HG03558 (cell line): ENCODE measurements around the gene C2CD3.
"Not testable (repeated sequence)": the region's sequence is repeated elsewhere in the genome, so short reads cannot be mapped to it uniquely, and the experiment has no call there.

Experiments
- ATAC-seq: cut with Tn5 transposase; IDR thresholded peaks from one replicate; pipeline ENCODE4 v1.9.1; 2021; ENCODE audit warnings: moderate number of reproducible peaks; ENCODE audit not compliant: unreplicated experiment; ENCODE audit errors: extremely low read depth

C2CD3 gene

DNA sequence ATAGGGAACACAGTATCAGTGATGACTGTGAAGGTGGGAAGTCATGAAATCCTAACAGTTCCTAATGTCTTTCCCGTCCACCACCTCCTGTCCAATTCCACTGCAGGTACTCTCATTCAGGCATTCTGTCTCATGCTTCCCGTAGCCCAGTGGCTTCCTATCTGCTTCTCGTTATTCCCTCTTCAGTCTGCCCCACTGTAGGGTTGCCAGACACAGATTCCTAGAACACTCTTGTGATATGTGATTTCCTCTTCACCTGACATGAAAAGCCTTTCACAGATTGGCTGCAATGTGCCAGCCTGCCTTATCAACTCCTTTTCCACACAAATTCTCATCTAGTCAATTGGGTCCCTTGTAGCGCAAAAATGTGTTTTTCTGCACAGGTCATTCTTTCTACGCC, 49.0 kb downstream of the C2CD3 start:
- no peak for ATAC-seq

- ATAC-seq, result not testable (repeated sequence)
Observed at GRCh38 chr11:74120260-74121035, 50.4 kb downstream of the C2CD3 start.

GRCh38 chr11:74116719-74117118, 54.1 kb downstream of the C2CD3 start:
- no peak for ATAC-seq

DNA sequence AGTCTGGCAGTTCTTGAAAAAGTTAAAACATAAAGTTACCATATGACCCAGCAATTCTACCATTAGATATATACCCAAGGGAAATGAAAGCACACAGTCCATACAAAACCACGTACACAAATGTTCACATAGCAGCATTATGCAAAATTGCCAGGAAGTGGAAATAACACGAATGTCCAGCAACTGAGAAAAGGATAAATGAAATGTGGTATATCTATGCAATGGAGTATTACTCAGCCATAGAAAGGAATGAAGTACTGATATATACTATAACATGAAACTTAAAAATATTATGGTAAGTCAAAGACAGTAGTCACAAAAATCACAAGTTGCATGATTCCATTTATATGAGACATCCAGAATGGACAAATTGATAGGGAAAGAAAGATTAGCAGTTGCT, 57.9 kb downstream of the C2CD3 start:
- no peak for ATAC-seq

DNA sequence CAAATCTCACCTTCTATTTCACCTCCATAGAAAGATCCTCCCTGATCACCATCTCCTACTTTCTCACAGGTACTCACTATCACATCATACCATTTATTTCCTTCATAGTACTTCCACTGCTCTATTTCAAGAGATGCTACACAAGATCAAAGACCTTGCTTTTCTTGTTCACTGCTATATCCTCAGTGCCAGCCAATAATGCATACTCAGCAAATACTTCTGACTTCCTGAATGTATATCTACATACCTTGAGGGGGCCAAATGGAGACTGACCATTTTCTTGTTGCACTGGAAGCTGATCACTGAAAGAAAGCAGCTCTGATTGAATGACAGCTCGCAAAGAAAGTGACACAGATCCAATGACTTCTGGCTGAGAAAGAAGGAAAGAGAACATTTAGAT, 64.7 kb downstream of the C2CD3 start:
- no peak for ATAC-seq

DNA sequence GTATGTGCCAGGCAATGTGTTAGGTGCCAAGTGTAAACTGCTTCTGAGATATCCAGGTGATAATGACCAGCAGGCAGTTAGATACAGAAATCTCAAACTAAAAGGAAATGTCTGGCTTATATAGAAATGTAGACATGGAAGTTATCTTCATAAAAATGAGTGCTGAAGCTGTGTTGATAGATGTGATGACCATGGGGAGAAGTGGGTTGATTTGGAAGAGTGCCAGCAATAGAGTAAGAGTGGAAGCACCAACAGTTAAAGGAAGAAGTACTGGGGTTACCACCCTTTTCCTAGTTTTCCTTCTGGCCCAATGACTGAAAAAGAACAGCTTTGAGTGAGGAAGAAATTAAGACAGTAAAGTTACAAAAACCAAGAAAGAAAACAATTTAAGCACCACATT, 68.5 kb downstream of the C2CD3 start:
- no peak for ATAC-seq

- no peak for ATAC-seq
Observed at GRCh38 chr11:74100735-74101134, 70.1 kb downstream of the C2CD3 start.

- no peak for ATAC-seq
Observed at GRCh38 chr11:74100231-74100630, 70.6 kb downstream of the C2CD3 start.

GRCh38 chr11:74097686-74098237, 73.0 kb downstream of the C2CD3 start:
- ATAC-seq, result no peak

GRCh38 chr11:74094393-74094792, 76.4 kb downstream of the C2CD3 start:
- ATAC-seq, result no peak

DNA sequence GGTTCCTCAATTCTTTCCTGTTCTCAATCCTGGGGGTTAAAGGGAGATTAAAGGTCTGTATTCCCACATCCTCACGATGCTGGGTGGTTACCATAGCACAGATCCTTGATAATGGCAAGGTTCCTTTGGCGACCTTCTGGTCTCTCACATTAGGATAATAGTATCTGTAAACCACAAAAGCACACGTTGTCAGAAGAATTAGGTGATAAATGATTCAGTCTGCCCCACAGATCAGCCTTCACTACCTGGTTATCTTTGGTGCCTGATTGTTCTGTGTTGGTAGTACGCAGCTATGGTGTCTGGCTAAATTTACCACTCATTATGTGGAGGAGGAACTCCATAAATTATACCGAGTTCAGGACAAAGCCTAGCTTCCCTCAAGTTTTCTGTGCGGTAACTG, 78.4 kb downstream of the C2CD3 start:
- no peak for ATAC-seq

DNA sequence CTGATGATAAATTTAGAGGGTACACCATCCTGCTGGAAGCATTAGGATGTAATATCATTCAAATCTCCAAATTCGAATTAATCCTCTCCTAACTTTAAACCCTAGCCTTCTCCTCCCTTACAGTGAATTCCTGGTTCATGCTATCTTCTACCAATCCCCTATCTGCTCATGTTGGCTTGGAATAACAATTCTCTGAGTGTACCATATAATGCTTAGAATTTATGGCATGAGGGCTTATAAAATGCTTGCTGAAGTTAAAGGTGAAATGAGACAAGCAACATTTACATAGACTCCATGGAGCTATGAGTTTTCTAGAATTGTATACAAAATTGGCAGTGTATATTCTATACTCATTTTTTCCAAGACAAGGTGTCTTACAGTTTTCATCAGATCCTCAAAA, 79.3 kb downstream of the C2CD3 start:
- ATAC-seq, result no peak

DNA sequence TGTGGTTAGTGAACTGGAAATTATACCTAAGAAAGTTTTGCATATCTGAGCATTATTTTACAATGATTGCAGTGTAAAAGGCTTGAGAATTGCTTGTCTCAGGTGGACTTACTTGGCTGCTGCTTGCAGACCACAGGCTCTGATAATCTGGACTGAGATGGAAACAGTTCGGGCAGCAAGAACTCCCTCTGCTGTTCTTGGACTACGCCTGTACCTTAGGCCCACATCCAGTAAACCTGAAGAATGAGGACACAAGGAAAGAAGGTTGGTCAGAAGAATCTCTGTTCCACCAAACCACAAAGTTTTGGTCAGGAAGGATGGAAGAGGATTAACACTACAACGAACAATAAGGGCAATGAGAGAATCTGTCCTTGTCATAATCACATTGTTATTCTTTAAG, 80.1 kb downstream of the C2CD3 start:
- ATAC-seq, result no peak

DNA sequence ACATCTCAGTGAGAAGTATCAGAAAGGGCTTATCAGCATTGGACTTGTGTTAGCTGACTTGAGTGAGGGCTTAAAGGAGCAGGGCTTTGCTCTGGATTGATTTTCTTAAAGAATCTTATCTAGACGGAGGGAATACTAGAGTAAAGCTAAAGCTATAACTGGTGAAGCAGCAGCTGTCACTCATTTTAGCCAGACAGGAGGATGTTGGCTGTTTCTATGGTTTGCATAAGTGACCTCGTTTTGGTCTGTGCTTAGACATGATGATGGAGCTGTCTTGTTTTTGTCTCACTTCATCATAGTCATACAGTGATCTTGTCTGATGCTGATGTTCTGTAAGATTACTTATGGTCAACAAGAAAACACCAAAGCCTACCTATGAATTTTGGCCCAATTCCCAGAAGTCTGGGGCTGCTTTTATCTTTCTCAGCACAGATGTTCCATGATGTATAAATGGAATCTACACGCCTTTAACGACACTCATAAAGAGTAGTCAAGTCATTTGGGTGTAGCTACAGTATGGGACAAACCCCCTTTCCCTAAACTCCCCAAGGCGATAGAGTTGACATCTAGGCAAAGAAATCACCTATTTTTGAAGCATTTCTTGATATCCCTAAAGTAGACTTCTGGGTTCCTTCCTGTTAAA, 84.4 kb downstream of the C2CD3 start:
- no peak for ATAC-seq

GRCh38 chr11:74085542-74085892, 85.3 kb downstream of the C2CD3 start:
- no peak for ATAC-seq

DNA sequence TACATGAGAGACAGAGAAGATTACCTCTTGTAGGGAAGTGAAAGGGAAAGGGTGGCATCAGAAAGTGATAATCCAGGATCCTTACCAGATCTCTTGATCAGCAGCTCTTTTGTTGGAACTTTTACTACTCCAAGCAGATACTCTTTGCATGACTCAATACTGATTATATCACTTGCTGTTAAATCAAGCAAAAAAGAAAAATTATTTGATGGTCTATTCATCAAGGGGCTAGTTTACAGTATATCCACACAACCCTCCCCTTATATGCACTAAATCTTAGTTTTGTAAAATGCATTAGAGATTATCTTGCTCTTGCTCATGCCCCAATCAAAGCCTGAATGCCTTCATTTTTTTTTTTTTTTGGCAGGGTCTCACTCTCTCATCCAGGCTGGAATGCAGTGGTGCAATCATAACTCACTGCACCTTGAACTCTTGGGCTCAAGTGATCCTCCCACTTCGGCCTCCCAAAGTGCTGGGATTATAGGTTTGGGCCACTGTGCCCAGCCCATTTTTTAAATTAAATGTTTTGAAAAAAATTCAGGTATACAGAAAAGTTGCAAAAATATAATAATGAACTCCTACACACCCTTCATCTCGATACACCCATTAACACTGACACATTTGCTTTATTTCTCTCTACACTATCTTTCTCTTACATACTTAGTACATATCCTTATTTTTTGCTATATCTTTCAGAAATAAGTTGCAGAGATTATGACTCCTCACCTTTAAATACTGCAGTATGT, 85.8 kb downstream of the C2CD3 start:
- no peak for ATAC-seq

GRCh38 chr11:74083927-74084326, 86.9 kb downstream of the C2CD3 start:
- not testable (repeated sequence) for ATAC-seq

DNA sequence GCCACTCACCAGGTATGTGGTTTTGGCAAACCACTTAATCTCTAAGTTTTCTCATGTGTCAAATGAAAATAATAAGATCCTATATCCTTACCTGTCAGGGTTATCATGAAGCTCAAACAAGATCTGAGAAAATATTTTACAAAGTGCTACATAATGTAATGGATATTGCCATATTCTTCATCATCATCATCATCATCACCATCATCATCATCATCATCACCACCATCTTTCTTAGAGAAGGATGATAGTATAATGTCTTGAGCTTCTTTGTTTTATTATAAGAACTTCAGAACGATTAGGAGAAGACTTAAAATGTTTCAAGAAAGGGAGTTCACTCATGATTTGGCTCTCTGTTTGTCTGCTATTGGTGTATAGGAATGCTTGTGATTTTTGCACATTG, 89.4 kb downstream of the C2CD3 start:
- ATAC-seq, result no peak

DNA sequence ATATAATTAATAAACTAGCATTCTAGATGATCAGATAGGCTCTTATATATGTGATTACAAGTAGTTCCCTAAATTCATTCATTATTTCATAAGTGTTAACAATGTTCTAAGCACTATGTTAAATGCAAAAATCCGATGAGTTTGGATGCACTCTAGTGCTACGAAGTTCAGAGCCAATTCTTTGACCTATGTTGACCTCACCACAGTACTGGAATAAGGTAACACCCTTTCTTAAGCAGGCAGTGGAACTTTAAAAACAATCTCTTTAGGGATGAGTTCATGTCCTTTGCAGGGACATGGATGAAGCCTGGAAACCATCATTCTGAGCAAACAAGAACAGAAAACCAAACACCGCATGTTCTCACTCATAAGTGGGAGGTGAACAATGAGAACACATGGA, 93.6 kb downstream of the C2CD3 start:
- ATAC-seq, result no peak

DNA sequence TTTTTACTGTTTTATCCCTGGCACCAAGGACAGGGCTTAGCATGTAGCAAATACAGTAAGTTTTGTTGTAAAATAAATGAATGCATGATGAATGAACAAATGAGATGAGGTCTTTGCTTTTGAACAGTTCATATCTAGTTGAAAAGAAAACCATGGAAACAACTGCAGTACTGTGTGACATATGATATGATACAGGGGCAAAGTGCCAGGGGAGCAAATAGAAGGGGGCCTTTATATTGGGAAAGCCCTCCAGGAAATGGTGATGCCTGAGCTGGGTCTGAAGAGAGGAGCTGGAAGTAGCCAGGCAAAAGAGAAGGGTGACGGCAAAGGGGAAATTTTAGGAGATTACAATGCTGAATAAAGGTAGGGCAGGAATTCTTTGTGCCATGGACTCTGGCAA, 98.1 kb downstream of the C2CD3 start:
- ATAC-seq, result no peak

- no peak for ATAC-seq
Observed at GRCh38 chr11:74072286-74072685, 98.5 kb downstream of the C2CD3 start.
